GM10266 (cell line): ENCODE results near the gene CEP63.

Experiments
- DNase-seq: peaks from one replicate; pipeline ENCODE4 v3.0.0; 2012; ENCODE audit errors: extremely low spot score
- TF ChIP-seq, protein P1 (sequence below): IDR thresholded peaks from 2 replicates; pipeline ENCODE4 v1.5.1; 2012; ENCODE audit warnings: mild to moderate bottlenecking, low read depth; ENCODE audit not compliant: control insufficient read depth, insufficient read depth; ENCODE audit errors: missing control alignments

The CEP63 gene

DNA sequence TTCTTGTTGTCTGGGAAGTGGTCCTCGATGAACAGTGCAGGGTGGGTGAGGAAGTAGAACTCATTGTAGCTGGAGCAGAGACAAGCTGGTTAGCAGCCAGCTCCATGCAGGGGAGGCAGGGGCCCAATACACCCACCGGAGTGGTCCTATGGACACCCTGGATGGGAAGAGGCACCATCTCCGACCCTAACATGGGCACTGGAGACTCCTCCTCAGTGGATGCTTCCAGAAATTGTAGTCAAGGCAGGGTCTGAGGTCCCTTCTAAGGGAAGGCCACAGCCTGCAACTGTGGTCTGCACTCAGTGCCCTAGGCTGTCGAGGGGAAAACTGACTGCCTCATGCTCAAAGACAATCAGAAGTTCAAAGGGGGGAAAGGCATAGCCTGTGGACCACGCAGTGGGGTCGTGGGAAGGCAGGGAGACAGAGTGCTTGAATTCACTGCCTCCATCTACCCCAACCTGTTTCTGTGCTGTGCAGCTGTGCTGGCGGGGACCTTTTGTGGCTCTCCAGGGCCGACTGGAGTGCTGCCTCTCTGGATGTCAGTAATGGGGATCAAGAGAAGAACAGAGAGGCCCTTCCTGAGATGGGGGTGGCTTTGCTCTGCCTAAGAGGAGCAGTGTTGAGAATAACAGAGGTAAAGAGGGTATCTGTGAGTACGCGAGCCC, 123.0 kb downstream of the CEP63 start:
- no peak for DNase-seq
- TF ChIP-seq, protein P1, sequence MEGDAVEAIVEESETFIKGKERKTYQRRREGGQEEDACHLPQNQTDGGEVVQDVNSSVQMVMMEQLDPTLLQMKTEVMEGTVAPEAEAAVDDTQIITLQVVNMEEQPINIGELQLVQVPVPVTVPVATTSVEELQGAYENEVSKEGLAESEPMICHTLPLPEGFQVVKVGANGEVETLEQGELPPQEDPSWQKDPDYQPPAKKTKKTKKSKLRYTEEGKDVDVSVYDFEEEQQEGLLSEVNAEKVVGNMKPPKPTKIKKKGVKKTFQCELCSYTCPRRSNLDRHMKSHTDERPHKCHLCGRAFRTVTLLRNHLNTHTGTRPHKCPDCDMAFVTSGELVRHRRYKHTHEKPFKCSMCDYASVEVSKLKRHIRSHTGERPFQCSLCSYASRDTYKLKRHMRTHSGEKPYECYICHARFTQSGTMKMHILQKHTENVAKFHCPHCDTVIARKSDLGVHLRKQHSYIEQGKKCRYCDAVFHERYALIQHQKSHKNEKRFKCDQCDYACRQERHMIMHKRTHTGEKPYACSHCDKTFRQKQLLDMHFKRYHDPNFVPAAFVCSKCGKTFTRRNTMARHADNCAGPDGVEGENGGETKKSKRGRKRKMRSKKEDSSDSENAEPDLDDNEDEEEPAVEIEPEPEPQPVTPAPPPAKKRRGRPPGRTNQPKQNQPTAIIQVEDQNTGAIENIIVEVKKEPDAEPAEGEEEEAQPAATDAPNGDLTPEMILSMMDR, result no peak

GRCh38 chr3:134609821-134610431, 124.1 kb downstream of the CEP63 start:
- TF ChIP-seq, protein P1, result no peak
- no peak for DNase-seq

DNA sequence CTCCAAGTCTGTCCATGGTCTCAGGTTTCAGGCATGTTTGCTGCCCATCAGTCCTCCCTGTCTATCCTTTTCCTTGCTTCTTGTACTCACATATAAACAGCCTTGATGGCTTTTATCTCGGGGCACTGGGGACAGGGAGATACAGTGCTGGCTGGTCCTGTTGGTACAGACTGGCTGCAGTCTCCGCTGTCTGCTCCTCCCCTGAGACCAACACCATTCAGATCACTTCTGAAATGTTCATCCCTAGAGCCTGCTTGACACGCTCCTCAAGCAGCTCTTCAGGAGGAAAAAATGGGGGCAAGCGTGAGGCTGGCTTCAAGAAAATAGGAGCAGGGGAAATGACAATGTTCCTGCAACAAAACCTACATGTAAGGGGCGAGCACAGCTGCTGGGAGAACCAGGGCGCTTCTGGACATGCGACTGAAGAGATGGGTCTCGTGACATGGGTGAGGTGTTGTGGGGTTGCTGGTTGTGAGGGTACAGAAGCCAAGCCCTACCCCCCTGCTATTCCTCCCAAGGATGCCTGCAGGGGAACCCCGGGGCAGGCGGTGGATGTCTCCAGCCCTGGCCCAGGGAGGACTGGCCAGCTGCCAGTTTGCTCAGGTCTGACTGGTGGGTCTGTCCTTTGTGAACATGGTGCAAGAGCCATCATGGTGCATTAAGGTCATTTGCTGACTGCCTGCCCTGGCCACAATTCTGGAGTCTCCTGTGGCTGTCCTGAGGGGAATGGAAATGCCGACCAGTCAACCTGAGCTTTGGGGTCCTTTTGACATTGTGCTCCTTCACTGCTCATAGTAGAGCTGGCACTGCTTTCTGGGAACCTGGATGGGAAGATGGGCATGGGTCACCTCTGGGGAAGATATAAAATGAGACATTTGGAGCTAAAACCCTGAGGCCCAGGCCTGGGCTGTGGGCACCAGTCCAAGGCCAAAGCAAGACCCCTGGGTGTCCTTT, 124.9 kb downstream of the CEP63 start:
- no peak for DNase-seq
- TF ChIP-seq, protein P1, result no peak

DNA sequence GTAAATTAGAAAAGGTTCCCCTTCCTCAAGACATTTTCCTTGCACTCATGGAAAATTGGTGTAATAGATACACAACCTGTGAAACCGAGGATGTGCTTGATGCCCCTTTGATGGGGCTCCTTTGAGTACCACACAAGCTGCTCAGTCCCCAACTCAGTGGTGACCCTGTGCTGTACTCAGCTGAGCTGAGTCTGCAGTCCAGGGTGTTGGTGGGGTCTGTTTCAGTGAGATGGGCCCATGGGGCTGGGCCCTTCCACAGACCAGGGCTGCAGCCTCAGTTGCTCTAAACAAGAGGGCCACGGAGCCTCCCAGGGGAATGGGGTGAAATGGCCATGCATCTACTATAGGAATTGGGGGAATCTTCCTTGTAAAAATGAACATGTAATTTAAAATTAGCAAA, 125.7 kb downstream of the CEP63 start:
- TF ChIP-seq, protein P1, result no peak
- no peak for DNase-seq

DNA sequence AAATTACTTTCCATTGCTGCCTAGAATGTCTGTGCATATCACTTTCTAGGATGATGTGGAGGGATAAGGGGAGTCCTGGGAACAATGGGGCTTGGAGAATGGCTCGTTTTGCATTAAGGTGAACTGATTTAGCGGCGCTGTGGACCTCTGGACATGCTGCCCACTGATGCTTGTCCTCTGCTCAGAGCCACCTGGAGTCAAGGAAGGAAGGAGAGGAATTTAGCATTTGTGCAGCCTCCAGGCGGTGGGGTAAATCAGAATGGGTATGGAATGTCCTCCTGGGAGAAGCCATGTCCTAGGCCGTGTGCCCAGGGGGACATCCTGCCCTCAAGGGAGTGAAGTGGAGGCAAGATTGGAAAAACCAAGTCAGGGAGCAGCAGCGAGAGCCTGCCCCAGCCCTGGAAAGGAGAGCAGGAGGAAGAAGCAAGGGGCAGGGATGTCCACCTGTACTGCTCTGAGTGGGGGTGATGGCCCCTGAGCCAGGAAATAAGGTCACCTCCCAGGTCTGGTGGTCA, 127.2 kb downstream of the CEP63 start:
- TF ChIP-seq, protein P1, result no peak
- DNase-seq, result no peak

GRCh38 chr3:134614955-134615354, 129.1 kb downstream of the CEP63 start:
- DNase-seq, result no peak
- TF ChIP-seq, protein P1, result no peak
